HCT116 (cell line): Measurements from ENCODE around the gene OS9. TPM values are rescaled to one million over a fixed set of nuclear protein-coding genes. Genes with fewer than 3 reads are reported as not detected.
"Not testable (repeated sequence)": the region's sequence is repeated elsewhere in the genome, so short reads cannot be mapped to it uniquely, and the experiment has no call there.

Experiments used
- ATAC-seq: fragments of 200-7000 bp; cut with Tn5 transposase; 2 replicates; pipeline ENCODE4 v1.9.1; 2020; ENCODE audit warnings: mild to moderate bottlenecking, moderate library complexity
- BruUV-seq: library from RNA; stranded (reverse); fragments of 400-500 nt; replicated peaks from 2 replicates; lab custom pipeline; 2021; lab: Mats Ljungman, UMichigan
- CTCF ChIA-PET: fragments of 300-600 bp; sonication (Branson Sonifier 250); formaldehyde crosslinking; loops from one replicate; lab custom pipeline; 2021; ENCODE audit warnings: antibody characterized with exemption; lab: Charles Lee
- POLR2A ChIA-PET: fragments of 300-600, 350-600 bp; sonication (Branson Sonifier 250); formaldehyde crosslinking; loops from one replicate; lab custom pipeline; 2021; ENCODE audit warnings: antibody characterized with exemption; lab: Charles Lee
- RAD21 ChIA-PET, 2 experiments: fragments of 300-600 bp; sonication (Branson Sonifier 250); formaldehyde crosslinking; loops; one replicate each; lab custom pipeline; 2023; ENCODE audit warnings: low total read pairs in 2 of 2; ENCODE audit not compliant: uncharacterized antibody in 2 of 2, unreplicated experiment in 2 of 2, low non-redundant PET in 1 of 2; lab: Charles Lee
- DNase-seq: peaks from one replicate; pipeline ENCODE4 v3.0.0-alpha.2; 2010; ENCODE audit warnings: low read depth, low spot score
- H2AFZ ChIP-seq: fragments of 200-600 bp; shearing (Covaris generic), sonication (generic); 2 replicates; pipeline ENCODE4 v1.6.1; 2017; ENCODE audit warnings: low read depth, mixed run types, mixed read lengths, antibody characterized with exemption, low read length; ENCODE audit not compliant: poor library complexity, severe bottlenecking
- H3K27ac ChIP-seq: 2 replicates; pipeline ENCODE4 v1.5.1; 2012; ENCODE audit warnings: low read depth, low read length
- H3K27me3 ChIP-seq: fragments of 200-600 bp; sonication (generic); 2 replicates; pipeline ENCODE4 v1.6.1; 2016; ENCODE audit warnings: mixed run types, low read length, mixed read lengths; ENCODE audit not compliant: insufficient read depth
- H3K36me3 ChIP-seq, 2 experiments: fragments of 200-500 bp in 1 of 2; fragments of 200-600 bp in 1 of 2; sonication (Bioruptor generic) in 1 of 2; sonication (generic) in 1 of 2; 2 replicates each; pipeline versions ENCODE4 v1.5.1 to v1.6.1; 2014 to 2016; ENCODE audit warnings: low read length in 2 of 2, inconsistent platforms in 1 of 2, mixed read lengths in 1 of 2, mixed run types in 1 of 2; ENCODE audit not compliant: insufficient read depth in 2 of 2, control insufficient read depth in 1 of 2
- H3K4me1 ChIP-seq, 2 experiments: fragments of 200-600 bp in 1 of 2; sonication (generic) in 1 of 2; 2 replicates each; pipeline versions ENCODE4 v1.5.1 to v1.6.1; 2012 to 2017; ENCODE audit warnings: low read length in 2 of 2, inconsistent platforms in 1 of 2, mild to moderate bottlenecking in 1 of 2, mixed read lengths in 1 of 2, mixed run types in 1 of 2, moderate library complexity in 1 of 2; ENCODE audit not compliant: insufficient read depth in 2 of 2, control insufficient read depth in 1 of 2
- H3K4me2 ChIP-seq: fragments of 200-600 bp; sonication (generic); 2 replicates; pipeline ENCODE4 v1.6.1; 2017; ENCODE audit warnings: mixed run types, low read length, mixed read lengths
- H3K4me3 ChIP-seq, 2 experiments: fragments of 200-600 bp in 1 of 2; sonication (generic) in 1 of 2; replicated peaks in 1 of 2; 2 replicates each; pipeline ENCODE4 v1.5.1; 2011 to 2016; ENCODE audit warnings: low read length in 2 of 2, control low read depth in 1 of 2, low read depth in 1 of 2, mild to moderate bottlenecking in 1 of 2, mixed read lengths in 1 of 2, mixed run types in 1 of 2
- H3K79me2 ChIP-seq: fragments of 200-600 bp; sonication (generic); 2 replicates; pipeline ENCODE4 v1.6.1; 2017; ENCODE audit warnings: mild to moderate bottlenecking, mixed run types, low read length, moderate library complexity, mixed read lengths; ENCODE audit not compliant: insufficient read depth
- H3K9ac ChIP-seq: fragments of 200-600 bp; sonication (generic); 2 replicates; pipeline ENCODE4 v1.6.1; 2016; ENCODE audit warnings: low read length, mixed read lengths
- H3K9me2 ChIP-seq: fragments of 200-600 bp; sonication (generic), shearing (Covaris generic); 2 replicates; pipeline ENCODE4 v1.6.1; 2017; ENCODE audit warnings: mixed run types, mild to moderate bottlenecking, moderate library complexity; ENCODE audit not compliant: insufficient read depth
- H3K9me3 ChIP-seq, 2 experiments: fragments of 200-500 bp in 1 of 2; fragments of 200-600 bp in 1 of 2; sonication (Bioruptor generic) in 1 of 2; sonication (generic) in 1 of 2; 2 replicates each; pipeline ENCODE4 v1.6.1; 2014 to 2017; ENCODE audit warnings: low read length in 2 of 2, mixed read lengths in 2 of 2, inconsistent platforms in 1 of 2, low read depth in 1 of 2, mild to moderate bottlenecking in 1 of 2, mixed run types in 1 of 2, moderate library complexity in 1 of 2; ENCODE audit not compliant: control insufficient read depth in 1 of 2, insufficient read depth in 1 of 2
- H4K20me1 ChIP-seq: fragments of 200-600 bp; sonication (generic), shearing (Covaris generic); 2 replicates; pipeline ENCODE4 v1.6.1; 2017; ENCODE audit warnings: mixed run types, mild to moderate bottlenecking, moderate library complexity; ENCODE audit not compliant: insufficient read depth
- CBX3 ChIP-seq: IDR thresholded peaks from 2 replicates; pipeline ENCODE4 v1.6.1; 2012; ENCODE audit warnings: low read depth
- CTCF ChIP-seq, 3 experiments: fragments of 200-600 bp in 1 of 3; sonication (generic) in 1 of 3; IDR thresholded peaks in 2 of 3; conservative IDR thresholded peaks in 1 of 3; 2 replicates each; pipeline ENCODE4 v1.5.1; 2012 to 2017; ENCODE audit warnings: low read depth in 2 of 3, low read length in 2 of 3, antibody characterized with exemption in 1 of 3, borderline replicate concordance in 1 of 3, control low read depth in 1 of 3, mild to moderate bottlenecking in 1 of 3, mixed read lengths in 1 of 3, mixed run types in 1 of 3, moderate library complexity in 1 of 3; ENCODE audit not compliant: insufficient read depth in 1 of 3
- EGR1 ChIP-seq: IDR thresholded peaks from 2 replicates; pipeline ENCODE4 v1.6.1; 2012; ENCODE audit warnings: low read depth
- ELF1 ChIP-seq: IDR thresholded peaks from 2 replicates; pipeline ENCODE4 v1.6.1; 2012; ENCODE audit warnings: low read depth, borderline replicate concordance
- FOSL1 ChIP-seq: IDR thresholded peaks from 2 replicates; pipeline ENCODE4 v1.6.1; 2012; ENCODE audit warnings: low read depth
- POLR2AphosphoS5 ChIP-seq: IDR thresholded peaks from 2 replicates; pipeline ENCODE4 v1.6.1; 2011; ENCODE audit warnings: mild to moderate bottlenecking, low read depth, low read length, moderate library complexity
- RAD21 ChIP-seq: IDR thresholded peaks from 2 replicates; pipeline ENCODE4 v1.6.1; 2012; ENCODE audit warnings: low read depth, mild to moderate bottlenecking
- SIN3A ChIP-seq: IDR thresholded peaks from 2 replicates; pipeline ENCODE4 v1.6.1; 2012; ENCODE audit warnings: low read depth
- SRF ChIP-seq: IDR thresholded peaks from 2 replicates; pipeline ENCODE4 v1.6.1; 2012; ENCODE audit warnings: low read depth
- intact Hi-C: fragments of 100-400 bp; cut with micrococcal nuclease; formaldehyde crosslinking; loops from 2 replicates; pipeline ENCODE4 v1.10.0; 2022
- total RNA-seq: library from RNA; stranded (reverse); gene quantifications from one replicate; pipeline ENCODE4 v1.2.1, GENCODE V29; 2021; ENCODE audit not compliant: unreplicated experiment
- TF ChIP-seq, protein P1 (sequence below): IDR thresholded peaks from 2 replicates; pipeline ENCODE4 v1.6.1; 2012

Gene OS9
- total RNA-seq, 1 experiment from 2014 or later, result 98.4 TPM

- Histone ChIP-seq H3K36me3 (peaks cover 3 to 9% of the 10 kb centered on the region in 2 experiments; a peak in 3 of 4 replicates), H2AFZ (no peak overlapping the region), H3K9me2 (no peaks in the 10 kb centered on the region), H3K9me3 (no peaks in the 10 kb centered on the region), H3K9ac (no peak overlapping the region), H3K4me3 (no peak overlapping the region), H4K20me1 (no peaks in the 10 kb centered on the region; the same call in 1 of the 2 replicates), H3K4me2 (no peak overlapping the region), H3K27me3 (no peaks in the 10 kb centered on the region), H3K4me1 (no peaks in the 10 kb centered on the region), H3K27ac (no peak overlapping the region), H3K79me2 (no peaks in the 10 kb centered on the region)
- ATAC-seq (no peak), DNase-seq (no peak)
- ChIA-PET RAD21 (no interaction called here), POLR2A (no interaction called here), CTCF (no interaction called here)
- no peak for TF ChIP-seq POLR2AphosphoS5
- no peak for TF ChIP-seq SIN3A
- TF ChIP-seq ELF1, result no peak
- no peak for TF ChIP-seq EGR1
- TF ChIP-seq FOSL1, result no peak
- no peak for TF ChIP-seq SRF
- TF ChIP-seq CBX3, result no peak
- TF ChIP-seq CTCF (IDR thresholded peaks at IDR 0.05 in 2 of 3, conservative IDR thresholded peaks at IDR 0.05 in 1 of 3; ENCODE audit: borderline replicate concordance in 1 of 3, insufficient read depth in 1 of 3, low read depth in 2 of 3, low read length in 2 of 3), result no peak
- TF ChIP-seq, protein P1, sequence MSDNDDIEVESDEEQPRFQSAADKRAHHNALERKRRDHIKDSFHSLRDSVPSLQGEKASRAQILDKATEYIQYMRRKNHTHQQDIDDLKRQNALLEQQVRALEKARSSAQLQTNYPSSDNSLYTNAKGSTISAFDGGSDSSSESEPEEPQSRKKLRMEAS, result no peak
- no peak for TF ChIP-seq RAD21
- intact Hi-C loops, result no loop called here
- BruUV-seq, result no TSS peak
Observed at GRCh38 chr12:57713209-57713608, 19.3 kb downstream of the OS9 start.

DNA sequence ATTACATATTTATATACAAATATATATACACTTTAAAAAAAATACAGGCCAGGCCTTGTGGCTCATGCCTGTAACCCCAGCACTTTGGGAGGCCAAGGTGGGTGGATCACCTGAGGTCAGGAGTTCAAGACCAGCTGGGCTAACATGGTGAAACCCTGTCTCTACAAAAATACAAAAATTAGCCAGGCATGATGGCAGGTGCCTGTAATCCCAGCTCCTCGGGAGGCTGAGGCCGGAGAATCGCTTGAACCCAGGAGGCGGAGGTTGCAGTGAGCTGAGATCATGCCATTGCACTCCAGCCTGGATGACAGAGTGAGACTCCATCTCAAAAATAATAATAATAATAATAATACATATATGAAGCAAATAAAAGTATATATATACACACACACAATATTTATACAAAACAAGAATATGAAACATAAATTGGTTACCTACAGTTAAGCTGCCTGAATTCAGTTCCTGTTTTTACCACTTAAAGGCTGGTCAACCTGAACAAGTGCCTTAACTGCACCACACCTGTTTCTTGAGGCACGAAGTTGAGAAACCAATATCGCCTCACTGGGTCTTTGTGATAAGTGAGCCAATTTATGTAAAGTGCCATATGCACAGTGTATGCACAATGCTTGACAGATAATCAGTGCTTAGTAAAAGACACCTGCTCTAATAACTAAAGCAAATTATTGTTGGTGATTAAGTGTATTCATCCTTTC is 21.3 kb downstream of the OS9 start:
- H3K4me2 ChIP-seq, H3K27ac ChIP-seq, DNase-seq, H3K9me3 ChIP-seq, POLR2A ChIA-PET, H2AFZ ChIP-seq, BruUV-seq, CTCF ChIA-PET, H3K4me3 ChIP-seq, intact Hi-C loops, RAD21 ChIA-PET, H3K9ac ChIP-seq, H4K20me1 ChIP-seq, H3K9me2 ChIP-seq, H3K79me2 ChIP-seq, H3K4me1 ChIP-seq, H3K27me3 ChIP-seq, ATAC-seq: not testable (repeated sequence)
- peaks cover 3 to 13% of the 10 kb centered on the region in 2 experiments; a peak in 3 of 4 replicates for H3K36me3 ChIP-seq
